Endothelial cell (in vitro differentiated cells): Measurements from ENCODE around the gene GMPPB. TPM values are rescaled to one million over a fixed set of nuclear protein-coding genes. Genes with fewer than 3 reads are reported as not detected.

Source experiments
- DNase-seq: peaks from one replicate; pipeline ENCODE4 v3.0.0; 2021; ENCODE audit warnings: low spot score
- H3K27ac Mint-ChIP-seq: one replicate; pipeline ENCODE4 v1.8.0; 2021; ENCODE audit warnings: mixed read lengths, inconsistent platforms; ENCODE audit not compliant: unreplicated experiment
- H3K27me3 Mint-ChIP-seq: one replicate; pipeline ENCODE4 v1.8.0; 2021; ENCODE audit warnings: mild to moderate bottlenecking, moderate library complexity, mixed read lengths, inconsistent platforms; ENCODE audit not compliant: unreplicated experiment
- H3K36me3 Mint-ChIP-seq: one replicate; pipeline ENCODE4 v1.8.0; 2021; ENCODE audit warnings: mild to moderate bottlenecking, low read depth, mixed read lengths, inconsistent platforms; ENCODE audit not compliant: unreplicated experiment
- H3K4me1 Mint-ChIP-seq: one replicate; pipeline ENCODE4 v1.8.0; 2021; ENCODE audit warnings: mild to moderate bottlenecking, mixed read lengths, inconsistent platforms; ENCODE audit not compliant: unreplicated experiment
- H3K4me3 Mint-ChIP-seq: one replicate; pipeline ENCODE4 v1.8.0; 2021; ENCODE audit warnings: mild to moderate bottlenecking, mixed read lengths, inconsistent platforms; ENCODE audit not compliant: unreplicated experiment
- H3K9me3 Mint-ChIP-seq: one replicate; pipeline ENCODE4 v1.8.0; 2021; ENCODE audit warnings: mixed read lengths, inconsistent platforms; ENCODE audit not compliant: unreplicated experiment
- CTCF ChIP-seq: fragments of 200-600 bp; sonication (generic); IDR thresholded peaks from one replicate; pipeline ENCODE4 v1.5.0; 2021; ENCODE audit warnings: antibody characterized with exemption; ENCODE audit not compliant: unreplicated experiment
- total RNA-seq: library from RNA; stranded (reverse); fragmentation: NEBNext Ultra II Directional; extraction: Animal tissue kit (Norgen Biotek cat#: 25700); gene quantifications from one replicate; pipeline ENCODE4 v1.2.1, GENCODE V29; 2021; ENCODE audit not compliant: unreplicated experiment

Gene GMPPB
- total RNA-seq, 1 donor from 2014 or later = 21.3 TPM

- Mint-ChIP-seq H3K27ac (no peak overlapping the region), H3K9me3 (no peaks in the 10 kb centered on the region), H3K36me3 (peaks cover 36% of the 10 kb centered on the region), H3K4me3 (no peak overlapping the region), H3K4me1 (no peaks in the 10 kb centered on the region), H3K27me3 (peaks cover 2% of the 10 kb centered on the region)
- DNase-seq = no peak
- TF ChIP-seq CTCF = no peak
Measured at GRCh38 chr3:49733551-49733950, 9.8 kb upstream of the GMPPB start.

- Mint-ChIP-seq H3K27me3 (peaks cover 2% of the 10 kb centered on the region), H3K4me1 (no peaks in the 10 kb centered on the region), H3K9me3 (no peaks in the 10 kb centered on the region), H3K27ac (no peak overlapping the region), H3K4me3 (no peak overlapping the region), H3K36me3 (peaks cover 29% of the 10 kb centered on the region)
- DNase-seq = no peak
- TF ChIP-seq CTCF = no peak
Measured at GRCh38 chr3:49732597-49732996, 8.8 kb upstream of the GMPPB start.

GRCh38 chr3:49729966-49730609, 6.3 kb upstream of the GMPPB start:
- Mint-ChIP-seq H3K4me3 (no peak overlapping the region), H3K36me3 (peaks cover 18% of the 10 kb centered on the region), H3K27me3 (no peaks in the 10 kb centered on the region), H3K27ac (no peak overlapping the region), H3K4me1 (no peaks in the 10 kb centered on the region), H3K9me3 (no peaks in the 10 kb centered on the region)
- no peak for DNase-seq
- TF ChIP-seq CTCF = no peak

GRCh38 chr3:49727924-49728361, 4.2 kb upstream of the GMPPB start:
- Mint-ChIP-seq H3K4me3 (peak overlapping the region; percentile 52), H3K9me3 (no peaks in the 10 kb centered on the region), H3K36me3 (peaks cover 11% of the 10 kb centered on the region), H3K4me1 (no peaks in the 10 kb centered on the region), H3K27ac (no peak overlapping the region), H3K27me3 (peaks cover 10% of the 10 kb centered on the region)
- TF ChIP-seq CTCF = no peak
- no peak for DNase-seq

GRCh38 chr3:49727154-49727923, 3.6 kb upstream of the GMPPB start:
- no peak for DNase-seq
- no peak overlapping the region for H3K27ac Mint-ChIP-seq
- peaks cover 15% of the 10 kb centered on the region for H3K36me3 Mint-ChIP-seq
- no peak for TF ChIP-seq CTCF
- peaks cover 13% of the 10 kb centered on the region for H3K27me3 Mint-ChIP-seq
- peaks cover 4% of the 10 kb centered on the region for H3K4me1 Mint-ChIP-seq
- H3K4me3 Mint-ChIP-seq = no peak overlapping the region
- H3K9me3 Mint-ChIP-seq = no peaks in the 10 kb centered on the region
